SU-DHL-6 (cell line): ENCODE results near the gene SLC25A1.

ENCODE experiments used
- EZH2phosphoT487 ChIP-seq: fragments of 200-600 bp; sonication (generic), shearing (Covaris generic); conservative IDR thresholded peaks from 2 replicates; pipeline ENCODE4 v1.6.1; 2018; ENCODE audit warnings: mild to moderate bottlenecking, antibody characterized with exemption, low read length, moderate library complexity, mixed read lengths
- TF ChIP-seq, protein P1 (sequence below): fragments of 200-600 bp; sonication (generic); IDR thresholded peaks from one replicate; pipeline ENCODE4 v1.5.1; 2017; ENCODE audit warnings: antibody characterized with exemption, mild to moderate bottlenecking, low read length, moderate library complexity; ENCODE audit not compliant: insufficient read depth, poor library complexity, severe bottlenecking

DNA sequence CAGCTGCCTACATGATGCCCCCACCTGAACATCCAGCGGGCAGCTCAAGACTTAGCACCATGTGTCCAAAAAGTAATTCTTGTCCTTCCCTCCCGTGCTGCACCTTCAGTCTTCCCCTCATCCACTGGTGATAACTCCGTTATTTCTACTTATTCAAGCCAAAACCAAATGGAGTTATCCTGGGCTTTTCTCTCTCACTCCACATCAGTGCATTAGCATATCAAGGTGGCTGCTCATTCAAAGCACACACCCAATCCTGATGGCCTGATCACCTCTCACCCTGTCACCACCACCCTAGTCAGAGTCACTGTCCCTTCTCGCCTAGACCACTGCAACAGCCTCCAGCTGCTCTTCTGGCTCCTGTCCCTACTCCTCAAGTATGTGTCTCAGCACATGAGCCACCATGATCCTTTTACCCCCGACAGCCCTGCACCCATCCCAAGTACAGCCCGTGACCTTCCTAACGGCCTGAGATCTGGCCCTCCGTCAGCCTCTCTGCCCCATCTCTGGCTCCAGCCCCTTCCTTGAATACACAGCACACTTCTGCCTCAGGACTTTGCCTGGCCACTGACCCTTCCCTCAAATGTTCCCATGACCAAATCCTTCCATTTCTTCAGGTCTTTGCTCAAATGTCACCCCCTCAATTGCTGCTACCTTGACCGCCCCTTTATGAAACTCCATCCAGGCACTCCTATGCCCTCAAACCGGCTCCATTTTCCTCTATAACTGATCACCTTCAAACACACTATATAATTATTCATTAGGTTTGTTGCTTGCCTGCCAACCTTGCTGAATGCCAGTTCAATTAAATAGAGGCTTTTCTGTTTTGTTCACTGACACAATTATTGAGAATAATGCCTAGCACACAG lies 19.7 kb upstream of the SLC25A1 start:
- TF ChIP-seq, protein P1, sequence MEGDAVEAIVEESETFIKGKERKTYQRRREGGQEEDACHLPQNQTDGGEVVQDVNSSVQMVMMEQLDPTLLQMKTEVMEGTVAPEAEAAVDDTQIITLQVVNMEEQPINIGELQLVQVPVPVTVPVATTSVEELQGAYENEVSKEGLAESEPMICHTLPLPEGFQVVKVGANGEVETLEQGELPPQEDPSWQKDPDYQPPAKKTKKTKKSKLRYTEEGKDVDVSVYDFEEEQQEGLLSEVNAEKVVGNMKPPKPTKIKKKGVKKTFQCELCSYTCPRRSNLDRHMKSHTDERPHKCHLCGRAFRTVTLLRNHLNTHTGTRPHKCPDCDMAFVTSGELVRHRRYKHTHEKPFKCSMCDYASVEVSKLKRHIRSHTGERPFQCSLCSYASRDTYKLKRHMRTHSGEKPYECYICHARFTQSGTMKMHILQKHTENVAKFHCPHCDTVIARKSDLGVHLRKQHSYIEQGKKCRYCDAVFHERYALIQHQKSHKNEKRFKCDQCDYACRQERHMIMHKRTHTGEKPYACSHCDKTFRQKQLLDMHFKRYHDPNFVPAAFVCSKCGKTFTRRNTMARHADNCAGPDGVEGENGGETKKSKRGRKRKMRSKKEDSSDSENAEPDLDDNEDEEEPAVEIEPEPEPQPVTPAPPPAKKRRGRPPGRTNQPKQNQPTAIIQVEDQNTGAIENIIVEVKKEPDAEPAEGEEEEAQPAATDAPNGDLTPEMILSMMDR = no peak
- TF ChIP-seq EZH2phosphoT487 = no peak
